Measurements from ENCODE around the gene CCBE1.
A peak's percentile ranks its signal among the peaks of the same experiment; 100 is the strongest.
"Not testable (repeated sequence)": the region's sequence is repeated elsewhere in the genome, so short reads cannot be mapped to it uniquely, and the experiment has no call there.

Gene CCBE1

DNA sequence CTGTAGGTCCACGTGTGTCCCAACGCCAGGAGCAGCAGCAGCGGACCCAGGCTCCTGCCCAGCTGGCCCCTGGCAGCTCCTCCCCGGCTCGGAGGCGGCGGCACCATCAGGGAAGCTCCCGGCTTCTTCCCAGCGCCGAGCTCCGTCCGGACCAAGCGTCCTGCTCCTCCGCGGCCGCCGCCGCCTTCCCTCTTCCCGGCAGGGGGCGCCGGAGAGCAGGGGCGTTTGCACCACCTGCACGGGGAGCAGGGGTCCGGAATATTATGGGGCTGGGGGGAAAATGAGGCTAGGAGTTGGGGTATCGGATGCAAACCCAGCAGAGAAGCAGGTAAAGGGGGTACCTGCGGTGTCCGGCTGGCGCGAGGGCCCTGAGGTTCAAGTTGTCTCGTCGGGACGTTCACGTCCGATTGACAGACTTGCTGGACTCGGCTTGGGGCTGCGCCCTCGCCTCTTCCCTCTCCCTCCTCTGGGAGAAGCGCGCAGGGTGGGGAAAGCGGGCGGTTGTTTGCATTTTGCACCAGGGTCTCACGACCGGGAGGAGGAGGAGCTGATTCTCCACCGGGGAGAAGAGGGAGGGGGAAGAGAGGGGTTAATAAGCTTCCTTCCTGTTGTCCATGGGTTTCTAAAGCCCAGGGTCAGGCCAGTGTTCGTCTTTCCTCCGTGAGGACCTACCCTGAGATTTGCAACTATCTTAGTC, at the start of gene CCBE1:
Gene CCBE1, minus strand, starts transcription at position 188 of the 697 bp plus-strand sequence.
- DNase-seq: peak; percentile 54

DNA sequence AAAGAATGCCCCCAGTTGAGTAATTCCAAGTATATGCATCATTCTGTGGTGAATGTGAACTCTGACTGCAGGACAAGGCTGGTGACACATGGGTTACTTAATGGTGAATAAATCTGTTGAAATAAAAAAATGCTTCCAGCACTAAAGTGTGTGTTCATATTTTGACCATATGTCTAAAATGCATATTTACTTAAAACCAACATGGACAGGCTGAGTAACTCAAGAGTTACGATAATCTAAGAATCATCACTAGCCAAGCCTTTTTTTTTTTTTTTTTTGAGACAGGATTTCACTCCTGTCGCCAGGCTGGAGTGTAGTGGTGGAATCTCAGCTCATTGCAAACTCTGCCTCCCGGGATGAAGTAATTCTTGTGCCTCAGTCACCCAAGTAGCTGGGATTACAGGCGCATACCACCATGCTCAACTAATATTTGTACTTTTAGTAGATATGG, 47.1 kb upstream of the CCBE1 start:
- DNase-seq: peak; percentile 7

DNA sequence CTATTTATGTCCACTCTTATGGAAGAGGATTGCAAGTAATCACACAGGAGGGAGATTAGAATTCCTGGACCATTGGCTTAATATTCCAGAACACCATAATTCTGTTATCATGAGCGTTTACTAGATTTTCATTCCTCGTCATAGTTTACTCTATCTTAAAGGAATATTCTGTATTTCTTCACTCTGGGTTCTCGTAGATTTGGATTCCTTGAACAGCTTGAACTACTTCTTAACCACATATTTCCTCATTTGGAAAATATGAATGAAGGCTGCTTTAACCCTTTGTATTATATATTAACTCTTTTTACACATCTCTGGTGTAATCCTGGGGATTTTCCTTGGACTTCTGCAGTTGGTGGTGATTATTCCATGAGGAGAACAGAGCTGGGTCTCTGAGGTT, 46.3 kb upstream of the CCBE1 start:
- no peak for DNase-seq

DNA sequence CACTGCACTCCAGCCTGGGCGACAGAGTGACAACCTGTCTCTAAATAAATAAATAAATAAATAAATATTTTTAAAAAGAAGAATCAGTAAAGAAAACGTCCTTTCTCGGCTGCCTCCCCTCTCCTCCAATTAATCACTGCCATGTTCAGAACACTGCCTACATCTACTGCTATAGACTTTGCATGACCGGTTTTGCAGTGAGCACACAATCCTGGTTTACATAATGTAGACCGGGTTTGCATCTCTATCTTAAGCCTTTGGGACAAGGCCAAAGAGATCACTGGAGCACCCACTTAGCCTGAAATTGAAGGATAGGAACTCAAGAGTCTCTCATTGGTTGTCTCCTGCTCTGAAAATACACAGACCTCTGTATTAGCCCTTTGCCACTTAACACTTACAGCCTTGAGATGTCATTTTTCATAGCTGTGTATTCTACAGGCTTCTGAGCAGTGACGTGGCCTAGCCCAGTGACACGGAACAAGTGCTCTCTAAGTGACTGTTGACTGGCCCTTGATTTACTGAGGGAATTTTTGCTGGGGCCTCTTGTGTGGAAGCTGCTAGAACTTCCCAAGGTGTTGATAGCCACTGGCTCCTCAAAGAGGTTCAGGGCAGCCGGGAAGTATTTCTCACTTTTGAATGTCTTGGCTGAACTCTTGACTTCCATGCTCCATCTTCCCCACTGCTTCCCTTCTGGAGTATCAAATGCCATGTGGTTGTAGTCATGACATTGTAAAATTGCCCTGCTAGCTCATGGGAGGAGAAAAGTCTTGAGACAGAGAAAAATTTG, 45.3 kb upstream of the CCBE1 start:
- no peak for DNase-seq

DNA sequence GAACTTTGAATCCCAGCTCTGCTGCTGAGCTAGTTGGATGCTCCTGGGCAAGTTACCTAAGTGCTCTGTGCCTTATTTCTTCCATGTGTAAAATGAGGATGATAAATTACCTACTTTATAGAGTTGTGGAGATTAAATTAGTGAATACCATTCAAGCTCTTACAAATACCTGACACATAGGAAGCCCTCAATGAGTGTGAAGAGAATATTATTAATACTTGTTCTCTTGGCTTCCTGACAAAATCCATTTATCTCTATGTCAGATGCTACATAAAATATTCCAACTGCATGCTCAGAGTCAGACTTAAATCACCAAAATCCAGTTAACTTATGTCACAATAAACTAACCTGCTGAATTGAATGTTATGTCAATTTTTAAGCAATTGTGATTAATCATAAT, 42.9 kb upstream of the CCBE1 start:
- no peak for DNase-seq

DNA sequence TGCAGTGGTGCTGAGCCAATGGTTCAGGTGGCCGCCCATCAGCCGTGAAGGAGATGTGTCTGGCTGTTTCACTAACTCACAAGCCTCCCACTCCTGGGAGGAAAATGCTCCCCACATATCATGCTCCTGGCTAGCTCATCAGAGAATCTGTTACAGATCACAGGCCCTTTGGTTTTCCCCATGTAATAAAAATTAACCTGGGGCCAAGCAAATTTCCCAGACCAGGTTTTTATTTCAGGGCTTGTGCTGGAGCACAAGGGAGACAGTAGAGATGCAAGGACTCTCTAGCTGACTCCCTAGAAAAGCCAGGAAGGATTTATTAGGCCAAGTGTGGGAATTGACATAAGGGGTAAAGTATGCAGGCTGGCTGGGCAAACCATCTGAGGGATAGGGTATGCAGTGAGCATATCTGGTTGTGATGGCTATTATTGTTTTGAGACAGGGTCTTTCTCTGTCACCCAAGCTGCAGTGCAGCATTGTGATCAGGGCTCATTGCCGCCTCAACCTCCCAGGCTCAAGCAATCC, 40.6 kb upstream of the CCBE1 start:
- DNase-seq: no peak

DNA sequence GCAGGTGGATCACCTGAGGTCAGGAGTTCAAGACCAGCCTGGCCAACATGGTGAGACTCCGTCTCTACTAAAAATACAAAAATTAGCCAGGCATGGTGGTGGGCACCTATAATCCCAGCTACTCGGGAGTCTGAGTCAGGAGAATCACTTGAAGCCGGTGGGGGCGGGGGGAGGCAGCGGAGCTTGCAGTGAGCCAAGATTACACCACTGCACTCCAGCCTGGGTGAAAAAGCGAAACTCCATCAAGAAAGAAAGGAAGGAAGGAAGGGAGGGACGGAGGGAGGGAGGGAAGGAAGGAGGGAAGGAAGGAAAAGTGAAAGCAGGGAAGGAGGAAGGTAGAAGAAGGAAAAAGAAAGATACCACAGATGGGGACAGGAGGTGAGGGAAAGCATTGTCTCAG, 40.1 kb upstream of the CCBE1 start:
- DNase-seq: not testable (repeated sequence)

DNA sequence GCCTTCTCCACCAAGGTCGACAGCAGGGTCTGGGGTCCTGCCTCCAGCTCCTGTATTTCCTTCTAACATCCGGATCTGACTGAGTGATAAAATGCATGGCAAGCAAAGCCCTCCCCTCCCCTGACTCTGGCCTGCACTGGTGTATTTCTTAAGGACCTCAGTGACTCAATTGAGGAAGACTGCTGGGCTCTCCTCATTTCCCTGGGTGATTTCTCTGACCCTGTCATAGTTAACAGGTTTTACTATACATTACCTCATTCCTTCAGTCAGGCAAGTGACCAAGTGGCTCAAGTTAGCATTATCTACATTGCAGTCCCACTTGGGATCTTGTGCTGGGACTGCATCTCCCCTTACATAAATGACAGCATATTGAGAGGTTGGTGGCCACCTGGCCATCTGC, 38.8 kb upstream of the CCBE1 start:
- DNase-seq: no peak

DNA sequence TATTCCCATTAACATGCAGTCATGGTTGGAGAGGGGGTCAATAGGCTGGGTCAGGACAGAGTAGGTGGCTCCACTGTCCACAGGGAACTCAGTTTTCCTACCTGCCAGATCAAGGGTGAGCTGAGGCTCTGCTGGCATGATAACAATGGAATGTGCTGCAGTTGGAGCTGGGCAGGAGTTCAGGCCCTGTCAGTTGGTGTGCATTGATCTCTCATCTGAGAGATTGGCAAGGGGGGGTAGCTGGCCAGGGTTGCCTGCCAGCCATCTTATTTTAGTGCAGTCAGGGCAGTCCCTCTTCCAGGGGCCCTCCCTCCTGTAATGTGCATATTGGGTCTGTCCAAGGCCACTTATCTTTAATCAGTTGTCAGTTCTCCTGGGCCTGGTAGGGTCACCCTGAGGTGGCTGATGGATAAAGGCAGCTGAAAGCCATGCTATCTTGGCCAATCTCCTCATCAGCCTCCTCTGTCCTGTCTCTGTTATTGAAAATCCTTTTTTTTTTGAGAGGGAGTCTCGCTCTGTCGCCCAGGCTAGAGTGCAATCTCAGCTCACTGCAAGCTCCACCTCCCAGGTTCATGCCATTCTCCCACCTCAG, 38.1 kb upstream of the CCBE1 start:
- no peak for DNase-seq

DNA sequence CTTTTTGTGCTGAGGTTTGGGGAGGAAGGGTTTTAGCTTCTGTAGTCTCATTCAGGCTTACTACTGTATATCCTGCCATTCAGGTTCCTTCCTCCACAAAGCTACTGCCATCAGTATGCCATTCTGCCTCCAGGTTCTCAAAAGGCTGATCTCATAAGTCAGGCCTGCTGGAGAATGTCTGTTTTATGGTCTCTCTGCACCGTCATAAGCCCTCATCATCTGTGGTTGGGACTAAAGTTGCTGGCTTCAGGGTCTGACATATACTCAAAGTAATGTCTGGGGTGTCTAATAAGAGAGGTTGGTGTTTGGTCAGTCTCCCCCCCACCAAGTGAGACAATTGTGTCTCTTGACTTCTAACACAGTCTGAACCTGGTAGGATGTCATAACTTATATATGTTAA, 36.2 kb upstream of the CCBE1 start:
- no peak for DNase-seq

DNA sequence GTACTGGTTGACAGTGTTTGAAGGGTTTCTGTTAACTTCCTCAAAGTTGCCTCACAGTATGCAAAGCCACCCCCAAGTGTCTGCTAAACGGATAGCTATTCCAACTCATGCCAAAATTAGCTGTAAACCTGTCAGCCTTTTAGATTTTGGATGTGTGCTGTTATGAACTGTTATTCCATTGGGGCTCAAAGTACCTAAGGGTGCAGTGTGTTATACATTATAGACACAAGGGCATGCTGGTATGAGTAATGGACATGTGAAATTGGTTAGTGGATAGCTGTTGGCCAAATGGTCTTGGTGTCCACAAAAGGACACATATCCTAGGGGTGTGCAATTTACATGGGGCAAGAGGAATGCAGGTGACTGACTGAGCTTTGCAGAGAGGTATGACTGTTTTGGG, 33.7 kb upstream of the CCBE1 start:
- DNase-seq: no peak

DNA sequence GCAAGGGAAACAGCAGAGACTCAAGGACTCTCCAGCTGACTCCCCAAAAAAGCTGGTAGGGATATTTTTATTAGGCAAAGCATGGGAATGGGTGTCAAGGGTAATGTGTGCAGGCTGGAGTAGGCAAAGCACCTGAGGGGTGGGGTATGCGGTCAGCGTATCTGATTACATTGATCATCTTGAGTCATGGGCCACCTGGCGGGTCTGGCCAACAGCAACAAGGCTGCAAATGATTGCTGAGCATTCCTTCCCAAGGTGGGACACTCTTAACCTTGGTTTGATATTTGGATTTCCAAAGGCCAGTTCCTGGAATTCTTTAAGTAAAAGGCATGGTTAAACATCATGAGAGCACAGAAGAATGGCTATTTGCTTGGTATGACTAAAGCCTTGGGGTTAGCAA, 32.6 kb upstream of the CCBE1 start:
- DNase-seq: no peak

DNA sequence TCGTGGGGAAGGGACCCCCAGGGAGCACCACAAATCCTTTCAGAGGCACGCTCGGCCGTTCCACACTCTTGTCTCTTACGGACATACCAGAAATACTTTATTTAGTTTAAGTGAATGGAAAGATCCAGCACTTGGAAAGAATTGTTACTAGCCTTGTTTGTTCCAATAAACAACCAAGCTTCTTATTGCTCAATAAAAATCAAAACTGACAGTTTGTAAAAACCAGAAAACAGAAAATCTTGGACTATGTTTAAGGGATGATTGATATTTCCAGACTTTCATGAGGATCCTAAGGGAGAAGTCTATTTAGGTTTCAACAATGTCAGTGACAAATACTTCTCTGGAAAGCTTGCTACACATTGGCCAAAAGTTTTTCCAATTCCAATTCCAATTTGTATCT, 31.6 kb upstream of the CCBE1 start:
- no peak for DNase-seq

DNA sequence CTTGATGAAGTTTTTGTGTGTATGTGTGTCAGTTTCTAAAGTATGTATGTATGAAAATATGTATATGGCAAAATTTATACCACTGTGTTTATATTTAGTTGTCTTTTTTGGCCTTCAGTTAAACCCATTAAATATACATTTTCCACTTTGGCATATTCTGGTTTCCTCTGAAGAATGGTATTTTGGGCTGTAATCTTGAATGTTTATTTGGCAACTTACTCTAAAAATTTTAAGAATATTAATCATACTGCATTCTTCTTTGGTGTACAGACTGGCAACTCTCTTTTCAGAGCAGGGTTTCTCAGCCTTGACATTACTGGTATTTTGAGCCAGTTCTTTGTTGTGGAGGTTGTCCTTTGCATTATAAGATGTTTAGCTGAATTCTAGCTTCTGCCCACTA, 27.9 kb upstream of the CCBE1 start:
- DNase-seq: no peak

DNA sequence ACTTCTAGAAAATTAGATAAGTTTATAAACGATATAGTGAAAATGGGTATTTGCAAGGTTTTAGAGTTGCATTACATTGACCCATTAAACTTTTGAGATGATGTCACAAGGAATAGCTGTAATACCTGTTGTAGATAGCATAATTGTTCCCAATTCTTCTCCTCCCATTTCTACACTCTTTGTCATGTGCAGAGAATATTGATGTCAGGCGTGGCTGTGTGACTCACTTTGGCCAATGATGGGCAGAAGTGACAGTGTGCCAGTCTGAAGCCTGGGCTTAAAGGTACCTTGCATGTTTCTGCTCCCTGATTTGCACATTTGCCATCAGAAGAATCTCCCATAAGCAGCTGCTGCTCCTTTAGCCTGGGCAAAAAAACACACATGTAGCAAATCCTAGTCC, 26.9 kb upstream of the CCBE1 start:
- no peak for DNase-seq

DNA sequence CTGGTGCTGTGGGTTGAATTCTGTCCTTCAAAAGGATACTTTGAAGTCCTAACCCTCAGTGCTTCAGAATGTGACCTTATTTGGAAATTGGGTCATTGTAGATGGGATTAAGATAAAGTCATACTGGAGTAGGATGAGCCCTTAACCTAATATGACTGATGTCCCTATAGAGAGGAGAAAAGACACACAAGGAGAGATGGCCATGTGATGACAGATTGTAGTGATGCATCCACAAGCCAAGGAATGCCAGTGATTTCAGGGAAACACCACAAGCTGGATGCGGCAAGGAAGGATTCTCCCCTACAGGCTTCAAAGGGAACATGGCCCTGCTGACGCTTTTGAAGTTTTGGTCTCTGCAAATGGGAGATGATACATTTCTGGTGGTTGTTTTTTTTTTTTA, 24.7 kb upstream of the CCBE1 start:
- DNase-seq: no peak

DNA sequence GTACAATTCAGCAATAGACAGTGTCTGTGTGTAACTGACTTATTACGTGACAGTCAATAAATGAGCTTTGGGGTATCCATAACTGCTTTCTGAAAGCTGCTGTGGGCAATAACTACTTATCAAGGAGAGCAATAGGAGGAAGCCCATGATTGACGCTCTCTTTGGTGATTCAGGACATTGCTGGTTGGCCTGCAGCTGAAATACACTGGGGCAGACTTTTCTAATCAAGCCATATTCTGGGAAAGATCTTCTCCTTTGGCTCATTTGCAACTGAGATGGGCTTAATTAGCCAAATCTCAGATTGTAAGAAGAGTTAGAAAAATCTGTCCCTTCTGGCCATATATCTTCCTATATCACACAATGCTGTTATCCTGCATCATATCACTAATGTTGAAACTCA, 24.0 kb upstream of the CCBE1 start:
- DNase-seq: no peak

DNA sequence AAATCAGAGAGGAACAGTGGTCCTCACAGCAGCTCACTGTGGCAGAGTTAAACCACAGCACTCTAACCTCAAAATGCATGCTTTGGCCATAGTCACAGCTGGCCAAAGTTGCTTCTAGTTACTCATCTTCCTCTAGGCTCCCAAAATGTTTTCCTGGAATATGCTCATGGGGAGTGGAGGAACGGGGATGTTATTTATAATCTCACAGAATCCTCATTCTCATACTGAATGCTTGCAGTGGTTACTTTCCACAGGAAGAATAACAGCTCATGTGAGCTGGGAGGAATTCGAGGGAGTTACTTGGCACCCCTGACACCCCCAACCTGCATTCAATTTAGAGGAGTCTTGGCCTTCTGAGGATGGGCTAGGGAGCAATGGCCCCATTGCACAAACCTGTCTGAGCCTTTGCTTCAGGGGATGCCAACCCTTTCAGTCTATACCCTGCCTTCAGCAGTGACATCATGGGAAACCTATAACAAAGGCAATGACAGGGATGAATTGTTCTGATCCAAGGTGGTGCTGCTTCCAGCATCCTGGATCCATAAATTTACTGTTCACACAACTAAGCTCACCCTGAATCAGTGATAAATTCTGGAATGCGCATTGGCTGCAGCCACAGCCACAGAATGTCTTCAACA, 22.4 kb upstream of the CCBE1 start:
- no peak for DNase-seq

DNA sequence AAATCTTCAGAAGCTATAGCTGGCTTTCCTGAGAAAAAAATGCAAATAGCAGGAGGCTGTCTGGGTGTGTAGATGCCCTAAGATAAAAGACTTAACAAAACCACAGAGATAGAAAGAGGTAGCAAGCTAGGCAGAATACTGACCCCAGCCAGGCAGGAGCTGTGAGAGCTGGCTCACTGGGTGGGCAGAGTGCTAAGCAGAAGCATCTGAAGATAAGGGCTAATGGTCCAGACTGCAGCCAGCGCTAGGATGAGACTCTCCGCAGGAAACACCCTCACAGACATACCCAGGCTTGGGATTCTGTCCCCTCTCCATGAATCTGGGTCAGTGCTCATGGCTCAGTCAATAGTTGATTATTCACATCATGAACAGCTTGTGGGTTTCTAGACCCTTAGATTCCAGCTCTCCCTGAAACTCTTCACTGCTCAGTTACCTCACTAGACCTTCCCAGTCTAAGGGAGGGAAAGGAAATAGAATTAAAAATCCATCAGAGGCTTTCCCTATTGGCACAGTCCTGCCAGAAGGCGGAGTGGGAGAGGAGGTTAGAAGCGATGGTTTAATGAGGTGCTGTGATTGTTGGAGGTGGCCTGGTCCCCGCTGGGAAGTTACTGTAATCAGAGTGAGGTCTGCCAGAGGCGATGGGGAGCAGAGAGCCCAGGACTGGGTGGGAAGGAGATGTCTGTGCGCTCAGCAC, 21.4 kb upstream of the CCBE1 start:
- no peak for DNase-seq

DNA sequence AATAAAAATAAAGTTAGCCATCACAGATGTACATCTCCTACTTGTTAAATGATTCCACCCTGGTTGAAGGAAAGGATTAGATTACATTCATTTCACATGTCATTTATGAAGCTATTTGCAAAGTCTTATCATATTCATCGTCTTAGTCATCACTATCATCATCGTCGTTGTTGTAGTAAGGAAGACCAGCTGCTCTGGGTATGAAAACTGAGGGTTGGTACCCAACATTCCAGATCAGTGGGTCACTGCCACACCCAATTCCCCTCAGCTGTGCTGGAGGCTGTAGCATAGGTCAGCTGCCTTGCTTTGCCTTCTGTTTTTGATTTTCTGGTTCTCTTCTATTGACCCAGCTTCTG, 20.9 kb upstream of the CCBE1 start:
- DNase-seq: peak; percentile 67

DNA sequence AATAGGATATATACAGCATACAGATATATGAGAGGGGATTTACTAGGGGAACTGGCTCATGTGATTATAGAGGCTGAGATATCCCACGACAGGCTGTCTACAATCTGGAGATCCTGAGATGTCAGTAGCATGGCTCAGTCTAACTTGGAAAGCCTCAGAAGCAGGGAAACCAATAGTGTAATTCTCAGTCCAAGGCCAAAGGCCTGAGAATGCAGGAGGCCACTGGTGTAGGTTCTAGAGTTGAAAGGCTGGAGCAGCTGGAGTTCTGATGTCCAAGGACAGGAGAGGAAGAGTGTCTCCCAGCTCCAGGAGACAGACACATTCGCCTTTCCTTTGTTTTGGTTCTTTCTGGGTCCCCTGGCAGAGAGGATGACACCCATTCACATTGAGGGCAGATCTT, 20.1 kb upstream of the CCBE1 start:
- DNase-seq: no peak

DNA sequence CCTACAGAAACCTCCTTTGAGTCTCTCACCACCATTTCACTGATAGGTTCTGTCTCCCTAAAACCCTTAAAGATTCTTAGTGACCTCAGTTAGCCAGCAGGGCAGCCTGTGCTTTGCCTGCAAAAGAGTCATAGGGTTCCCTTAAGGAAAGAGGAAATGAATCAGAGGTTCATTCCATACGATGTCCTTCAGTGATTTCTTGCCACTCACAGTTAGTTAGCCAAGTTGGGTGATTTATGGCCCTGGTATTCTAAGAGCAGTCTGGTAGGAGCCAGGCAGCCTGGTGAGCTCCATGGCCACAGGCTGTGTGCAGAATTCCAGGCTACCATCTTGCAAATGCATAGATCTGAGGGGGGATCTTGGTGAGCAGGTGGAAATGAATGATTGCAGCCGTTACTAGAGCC, 18.7 kb upstream of the CCBE1 start:
- DNase-seq: no peak

DNA sequence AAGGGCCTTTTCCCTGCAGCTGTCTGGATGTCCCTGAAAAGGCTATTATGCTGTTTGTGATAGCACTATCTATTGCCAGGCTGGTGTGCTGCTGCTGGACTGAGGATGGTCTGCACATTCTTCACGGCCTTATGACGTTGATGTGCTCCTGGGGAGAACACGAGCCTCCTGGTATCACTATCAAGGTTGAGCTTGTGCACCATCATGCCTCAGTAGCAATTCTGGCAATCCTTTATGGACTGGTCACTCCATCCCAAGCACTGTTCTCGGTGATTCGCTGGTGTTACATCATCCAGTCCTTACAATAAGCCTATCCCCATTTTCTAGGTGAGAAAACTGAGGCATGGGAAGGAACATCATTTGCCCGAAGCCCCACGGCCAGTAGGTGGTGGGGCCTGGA, 18.2 kb upstream of the CCBE1 start:
- no peak for DNase-seq

Measured in T1000 (cell line).